Measurements from ENCODE around the gene SLC35D1.

Gene SLC35D1

DNA sequence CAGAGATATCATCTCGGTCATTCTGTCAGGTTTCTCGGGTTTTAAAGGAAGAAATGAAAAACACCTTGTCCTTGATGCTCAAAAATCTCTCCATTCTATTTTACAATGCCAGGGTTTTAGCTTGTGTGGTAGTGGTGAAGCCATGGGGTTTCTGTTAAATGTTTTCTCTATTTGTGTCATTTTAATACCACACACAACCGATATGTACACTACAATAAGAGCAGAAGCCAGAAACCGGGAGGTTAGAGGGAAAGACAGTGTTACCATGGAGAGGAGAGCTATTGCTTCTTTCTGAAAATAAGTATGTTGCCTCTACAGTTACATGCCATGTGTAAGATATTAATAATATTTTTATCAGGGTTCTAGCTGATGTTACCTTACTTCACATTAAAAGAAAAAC, 2.8 kb downstream of the SLC35D1 start:
- Histone ChIP-seq H3K4me2 (peak overlapping the region; percentile 92), H2AFZ (ENCODE audit: low read depth) (no peak overlapping the region), H4K20me1 (ENCODE audit: insufficient read depth) (no peaks in the 10 kb centered on the region), H3K4me1 (ENCODE audit: low read depth, poor library complexity, severe bottlenecking) (peaks cover 21% of the 10 kb centered on the region), H3K27me3 (ENCODE audit: insufficient read depth, low read depth) (no peaks in the 10 kb centered on the region), H3K36me3 (ENCODE audit: insufficient read depth) (0 out of 2 replicates have a peak, but pooled peaks cover 2% of the 10 kb centered on the region), H3K4me3 (IDR thresholded peaks at IDR 0.05; ENCODE audit: insufficient read depth, low read depth, low read length) (no peak overlapping the region), H3K9ac (peak overlapping the region; percentile 85; the same call in 1 of the 2 replicates), H3K27ac (peak overlapping the region; percentile 88), H3K79me2 (ENCODE audit: insufficient read depth, low read depth) (peaks cover 52% of the 10 kb centered on the region)
- no peak for TF ChIP-seq CTCF (conservative IDR thresholded peaks at IDR 0.05; ENCODE audit: low read depth, low read length)

GRCh38 chr1:67044631-67045270, 9.2 kb downstream of the SLC35D1 start:
- Histone ChIP-seq H3K9ac (no peak overlapping the region), H3K4me1 (ENCODE audit: low read depth, poor library complexity, severe bottlenecking) (peaks cover 6% of the 10 kb centered on the region), H3K79me2 (ENCODE audit: insufficient read depth, low read depth) (peaks cover 16% of the 10 kb centered on the region; the same call in 1 of the 2 replicates), H2AFZ (ENCODE audit: low read depth) (no peak overlapping the region), H3K4me2 (no peak overlapping the region), H4K20me1 (ENCODE audit: insufficient read depth) (no peaks in the 10 kb centered on the region), H3K27me3 (ENCODE audit: insufficient read depth, low read depth) (no peaks in the 10 kb centered on the region), H3K36me3 (ENCODE audit: insufficient read depth) (peaks cover 7% of the 10 kb centered on the region; the same call in 1 of the 2 replicates), H3K4me3 (IDR thresholded peaks at IDR 0.05; ENCODE audit: insufficient read depth, low read depth, low read length) (no peak overlapping the region), H3K27ac (no peak overlapping the region)
- no peak for TF ChIP-seq CTCF (conservative IDR thresholded peaks at IDR 0.05; ENCODE audit: low read depth, low read length)

DNA sequence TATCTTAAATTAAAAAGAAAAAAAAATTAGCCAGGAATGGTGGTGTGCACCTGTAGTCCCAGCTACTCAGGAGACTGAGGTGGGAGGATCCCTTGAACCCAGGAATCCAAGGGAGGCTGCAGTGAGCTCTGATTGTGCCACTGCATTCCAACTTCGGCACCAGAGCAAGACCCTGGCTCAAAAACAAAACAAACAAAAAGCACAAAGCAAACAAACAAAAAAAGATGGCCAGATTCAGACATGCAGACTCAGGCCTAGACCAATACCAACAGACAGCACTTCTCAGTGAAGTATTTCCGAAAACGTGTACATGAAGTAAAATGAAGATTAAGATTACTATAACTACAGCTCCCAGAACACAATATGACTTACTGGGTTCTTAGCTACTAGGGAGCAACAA, 10.6 kb downstream of the SLC35D1 start:
- H2AFZ ChIP-seq (ENCODE audit: low read depth) = no peak overlapping the region
- H3K27me3 ChIP-seq (ENCODE audit: insufficient read depth, low read depth) = no peaks in the 10 kb centered on the region
- no peak for TF ChIP-seq CTCF (conservative IDR thresholded peaks at IDR 0.05; ENCODE audit: low read depth, low read length)
- no peak overlapping the region for H3K27ac ChIP-seq
- H3K4me2 ChIP-seq = no peak overlapping the region
- peaks cover 7% of the 10 kb centered on the region; the same call in 1 of the 2 replicates for H3K36me3 ChIP-seq (ENCODE audit: insufficient read depth)
- no peak overlapping the region for H3K4me3 ChIP-seq (IDR thresholded peaks at IDR 0.05; ENCODE audit: insufficient read depth, low read depth, low read length)
- no peaks in the 10 kb centered on the region for H3K4me1 ChIP-seq (ENCODE audit: low read depth, poor library complexity, severe bottlenecking)
- no peak overlapping the region for H3K9ac ChIP-seq
- no peaks in the 10 kb centered on the region for H4K20me1 ChIP-seq (ENCODE audit: insufficient read depth)
- 0 out of 2 replicates have a peak, but pooled peaks cover 2% of the 10 kb centered on the region for H3K79me2 ChIP-seq (ENCODE audit: insufficient read depth, low read depth)

- no peak overlapping the region for H3K4me3 ChIP-seq (IDR thresholded peaks at IDR 0.05; ENCODE audit: insufficient read depth, low read depth, low read length)
- H3K4me2 ChIP-seq = no peak overlapping the region
- H3K4me1 ChIP-seq (ENCODE audit: low read depth, poor library complexity, severe bottlenecking) = no peaks in the 10 kb centered on the region
- no peak overlapping the region for H2AFZ ChIP-seq (ENCODE audit: low read depth)
- TF ChIP-seq CTCF (conservative IDR thresholded peaks at IDR 0.05; ENCODE audit: low read depth, low read length) = no peak
- no peaks in the 10 kb centered on the region for H3K27me3 ChIP-seq (ENCODE audit: insufficient read depth, low read depth)
- H3K27ac ChIP-seq = no peak overlapping the region
- H3K79me2 ChIP-seq (ENCODE audit: insufficient read depth, low read depth) = no peaks in the 10 kb centered on the region
- no peaks in the 10 kb centered on the region for H4K20me1 ChIP-seq (ENCODE audit: insufficient read depth)
- H3K36me3 ChIP-seq (ENCODE audit: insufficient read depth) = peaks cover 7% of the 10 kb centered on the region; the same call in 1 of the 2 replicates
- H3K9ac ChIP-seq = no peak overlapping the region
Measured at GRCh38 chr1:67041841-67042503, 12.0 kb downstream of the SLC35D1 start.
